GM19043 (cell line): ENCODE results near the gene CDC42SE2.
"Not testable (repeated sequence)": the region's sequence is repeated elsewhere in the genome, so short reads cannot be mapped to it uniquely, and the experiment has no call there.

Experiments
- ATAC-seq: cut with Tn5 transposase; IDR thresholded peaks from one replicate; pipeline ENCODE4 v1.9.1; 2021; ENCODE audit warnings: low read depth; ENCODE audit not compliant: unreplicated experiment

CDC42SE2 gene

GRCh38 chr5:131384616-131385214, 120.9 kb downstream of the CDC42SE2 start:
- no peak for ATAC-seq

DNA sequence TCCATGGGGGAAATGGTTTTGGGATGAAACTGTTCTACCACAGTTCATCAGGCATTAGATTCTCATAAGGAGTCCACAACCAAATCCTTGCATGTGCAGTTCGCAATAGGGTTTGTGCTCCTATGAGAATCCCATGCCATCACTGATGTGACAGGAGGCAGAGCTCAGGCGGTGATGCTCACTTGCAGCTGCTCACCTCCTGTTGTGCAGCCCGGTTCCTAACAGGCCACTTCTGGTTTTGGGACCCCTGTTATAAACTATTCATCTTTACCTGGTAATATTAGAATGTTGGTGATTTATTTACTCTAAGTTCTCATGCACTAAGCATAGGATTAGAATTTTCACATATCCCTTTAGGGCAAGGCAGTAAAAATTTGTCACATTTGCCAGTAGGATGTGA, 122.3 kb downstream of the CDC42SE2 start:
- no peak for ATAC-seq

GRCh38 chr5:131386779-131387178, 122.9 kb downstream of the CDC42SE2 start:
- ATAC-seq, result no peak

DNA sequence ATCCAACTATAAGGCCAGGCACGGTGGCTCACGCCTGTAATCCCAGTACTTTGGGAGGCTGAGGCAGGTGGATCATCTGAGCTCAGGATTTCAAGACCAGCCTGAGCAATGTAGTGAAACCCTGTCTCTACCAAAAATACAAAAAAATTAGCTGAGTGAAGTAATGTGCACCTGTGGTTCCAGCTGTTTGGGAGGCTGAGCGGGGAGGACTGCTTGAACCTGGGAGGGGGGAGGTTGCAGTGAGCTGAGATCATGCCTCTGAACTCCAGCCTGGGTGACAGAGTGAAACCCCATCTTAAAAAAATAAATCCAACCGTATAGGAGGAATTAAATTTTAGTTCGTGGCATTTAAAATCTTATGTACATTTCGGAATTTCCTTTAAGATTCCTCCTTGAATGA, 123.4 kb downstream of the CDC42SE2 start:
- no peak for ATAC-seq

DNA sequence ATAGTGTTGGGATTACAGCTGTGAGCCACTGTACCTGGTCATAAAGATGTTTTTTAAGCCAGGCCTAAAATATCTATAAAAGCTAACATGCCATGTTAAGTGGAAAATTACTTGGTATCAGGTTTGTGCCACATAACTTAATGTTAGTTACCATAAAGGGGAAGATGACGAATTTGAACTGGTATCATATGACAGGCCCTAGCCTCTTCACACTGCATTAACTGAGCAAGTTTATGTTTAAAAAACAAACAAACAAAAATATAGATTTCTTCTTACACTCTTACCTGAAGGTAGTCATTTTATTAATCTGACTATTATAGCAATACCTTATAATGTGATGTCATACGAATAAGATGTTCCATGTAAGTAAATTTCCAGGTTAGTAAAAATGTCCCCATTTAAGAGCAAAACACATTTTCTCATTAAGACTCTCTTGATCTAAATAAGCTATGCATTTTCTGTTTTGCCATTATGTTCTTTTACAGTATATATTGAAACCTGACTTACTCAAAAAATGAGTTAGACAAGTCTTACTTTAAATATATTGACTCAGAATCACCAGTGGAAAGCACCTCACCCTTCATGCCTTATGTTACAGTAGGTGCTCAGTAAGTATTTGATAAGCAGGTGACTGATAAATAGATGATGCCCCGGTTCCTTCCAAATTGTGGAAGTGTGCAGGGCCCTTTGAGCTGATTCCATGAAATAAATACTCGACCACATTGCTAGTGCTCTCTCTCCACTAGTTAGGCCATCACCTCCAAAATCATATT, 125.4 kb downstream of the CDC42SE2 start:
- ATAC-seq, result no peak

DNA sequence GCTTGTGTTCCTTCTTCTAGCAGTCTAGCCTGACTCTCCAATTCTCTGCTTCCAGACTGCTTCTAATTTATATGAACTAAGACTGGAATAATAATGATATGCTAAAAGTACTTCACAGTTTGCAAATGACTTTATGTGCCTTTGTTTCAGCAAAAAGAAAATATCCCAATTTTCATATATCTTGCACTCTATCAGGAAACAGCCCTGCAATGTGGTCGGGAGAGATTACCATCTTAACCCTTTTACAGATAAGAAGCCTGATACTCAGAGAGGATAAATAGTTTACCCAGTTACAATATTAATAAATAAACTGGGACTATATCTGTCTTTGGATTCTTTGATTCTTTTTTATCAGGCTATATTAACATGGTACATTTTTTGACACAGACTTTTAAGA, 126.0 kb downstream of the CDC42SE2 start:
- no peak for ATAC-seq

- no peak for ATAC-seq
Measured at GRCh38 chr5:131392466-131393095, 128.7 kb downstream of the CDC42SE2 start.

GRCh38 chr5:131393498-131393968, 129.7 kb downstream of the CDC42SE2 start:
- ATAC-seq, result no peak

DNA sequence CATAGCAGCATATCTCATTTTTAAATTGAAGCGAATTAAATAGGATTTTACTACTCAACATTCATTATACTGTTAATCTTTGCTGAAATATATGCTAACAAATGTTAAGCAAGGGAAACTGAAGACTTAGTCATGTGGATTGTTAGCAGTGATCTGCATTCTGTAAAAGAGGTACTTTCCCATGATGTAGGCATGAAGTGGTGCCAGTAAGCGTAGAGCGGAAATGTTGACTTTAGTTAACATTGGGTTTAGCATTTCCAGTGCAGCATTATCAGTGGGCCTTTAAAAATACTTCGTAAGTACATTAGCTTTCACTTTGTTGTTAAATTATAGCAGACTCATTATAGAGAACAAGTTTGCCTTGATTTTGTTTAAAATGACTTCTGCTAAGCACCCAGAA, 130.3 kb downstream of the CDC42SE2 start:
- peak; percentile 61 for ATAC-seq

DNA sequence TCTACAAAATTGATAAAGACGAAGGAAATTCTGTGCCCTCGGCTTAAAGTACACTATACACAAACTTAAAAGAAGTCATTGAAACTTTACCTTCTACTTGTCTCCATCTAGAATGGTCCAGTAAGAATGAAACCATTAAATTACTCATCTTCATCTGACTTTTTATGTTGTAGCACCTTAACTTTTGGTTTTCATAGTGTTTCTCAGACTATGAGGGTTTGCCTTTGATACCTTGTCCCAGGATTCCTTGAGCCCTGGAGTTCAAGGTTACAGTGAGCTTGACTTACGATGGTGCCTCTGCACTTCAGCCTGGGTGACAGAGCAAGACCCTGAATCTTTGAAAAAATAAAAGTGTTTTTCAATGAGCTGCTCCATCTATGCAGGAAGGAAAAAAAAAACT, 132.2 kb downstream of the CDC42SE2 start:
- ATAC-seq, result peak; percentile 78

DNA sequence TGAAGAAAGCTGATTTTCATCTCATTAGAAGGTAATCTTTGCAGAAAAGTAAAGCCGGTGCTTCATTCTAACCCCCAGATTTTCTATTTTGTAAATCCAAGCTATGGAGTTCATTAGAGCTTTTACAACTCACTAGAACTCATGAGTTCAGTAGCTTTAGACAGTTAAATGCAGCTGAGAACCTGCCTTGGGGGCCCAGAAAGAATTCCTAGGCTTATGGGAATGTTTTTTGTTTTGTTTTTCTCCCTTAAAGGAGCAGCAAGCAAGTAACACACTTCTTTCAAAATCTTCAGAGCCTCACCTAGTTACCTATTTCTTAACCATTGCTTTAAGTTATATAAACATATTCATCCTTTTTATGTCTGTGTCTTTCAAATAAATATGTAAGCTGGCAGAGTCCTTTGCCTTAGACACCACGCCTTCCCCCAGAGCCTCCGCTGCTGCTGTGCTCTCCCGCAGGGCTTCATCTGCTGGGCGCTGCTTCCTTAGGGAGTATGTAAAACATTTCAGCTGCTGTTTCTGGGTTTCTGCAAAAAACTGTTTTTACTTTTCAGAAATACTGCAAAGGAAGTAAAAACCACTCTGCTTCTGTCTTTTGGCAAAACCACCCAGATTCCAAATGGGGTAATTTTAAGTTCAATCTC, 132.9 kb downstream of the CDC42SE2 start:
- ATAC-seq, result no peak

DNA sequence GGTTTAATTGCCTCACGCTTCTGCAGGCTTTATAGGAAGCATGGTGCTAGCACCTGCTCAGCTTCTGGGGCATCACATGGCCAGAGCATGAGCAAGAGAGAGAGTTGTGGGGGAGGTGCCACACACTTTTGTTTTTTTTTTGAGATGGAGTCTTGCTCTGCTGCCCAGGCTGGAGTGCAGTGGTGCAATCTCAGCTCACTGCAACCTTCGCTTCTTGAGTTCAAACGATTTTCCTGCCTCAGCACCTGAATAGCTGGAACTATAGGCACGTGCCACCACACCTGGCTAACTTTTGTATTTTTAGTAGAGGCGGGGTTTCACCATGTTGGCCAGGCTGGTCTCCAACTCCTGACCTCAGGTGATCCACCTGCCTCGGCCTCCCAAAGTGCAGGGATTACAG, 135.2 kb downstream of the CDC42SE2 start:
- not testable (repeated sequence) for ATAC-seq

GRCh38 chr5:131400585-131400984, 136.7 kb downstream of the CDC42SE2 start:
- no peak for ATAC-seq

DNA sequence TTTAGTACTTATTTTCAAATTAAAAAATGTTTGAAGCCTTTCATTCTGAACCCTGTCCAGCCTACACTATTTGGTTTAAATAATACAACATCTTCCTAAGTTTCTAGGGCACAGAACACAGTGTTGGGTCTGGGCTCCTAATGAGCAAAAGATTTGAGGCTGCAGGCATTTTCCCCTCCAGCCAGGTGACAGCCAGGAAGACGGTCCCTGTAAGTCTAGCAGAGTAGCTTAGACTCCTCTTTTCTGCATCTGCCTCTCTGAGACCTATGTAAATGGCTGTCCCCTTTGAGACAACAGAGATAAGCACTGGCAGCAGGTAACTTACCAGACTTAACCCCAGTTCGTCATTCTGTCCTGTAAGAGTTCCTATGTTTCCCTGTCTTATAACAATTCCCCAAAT, 141.8 kb downstream of the CDC42SE2 start:
- no peak for ATAC-seq

GRCh38 chr5:131406076-131406475, 142.2 kb downstream of the CDC42SE2 start:
- ATAC-seq, result no peak

DNA sequence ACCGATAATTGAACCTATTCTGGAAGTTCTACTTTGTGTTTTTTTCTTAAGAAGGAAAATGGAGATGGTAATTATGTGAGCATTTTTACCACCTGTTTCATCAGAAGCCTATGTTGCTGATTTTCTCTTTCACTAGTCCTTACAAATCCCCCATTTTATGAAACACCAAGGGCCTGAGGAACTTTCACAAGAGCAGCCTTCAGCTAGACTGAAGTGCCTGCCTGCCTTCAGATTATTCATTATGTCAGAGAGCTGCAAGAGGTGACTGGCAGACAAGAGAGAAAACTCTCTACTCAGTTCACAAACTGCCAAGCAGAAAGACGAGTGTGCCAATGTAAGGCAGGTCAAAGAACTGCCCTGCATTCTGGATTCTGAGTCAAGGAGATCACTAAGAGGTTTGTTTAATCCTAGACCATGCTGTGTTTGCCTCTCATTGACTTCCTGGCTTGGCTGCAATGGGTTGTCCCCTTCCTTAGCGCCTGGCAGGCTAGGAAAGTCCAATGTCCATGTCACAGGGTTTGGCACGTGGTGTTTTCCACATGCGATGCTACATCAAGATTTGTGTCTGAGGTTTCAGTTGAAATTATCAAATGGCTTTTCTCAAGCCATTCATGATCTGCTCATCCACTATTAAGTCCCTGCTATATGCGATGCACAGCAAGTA, 143.3 kb downstream of the CDC42SE2 start:
- no peak for ATAC-seq

DNA sequence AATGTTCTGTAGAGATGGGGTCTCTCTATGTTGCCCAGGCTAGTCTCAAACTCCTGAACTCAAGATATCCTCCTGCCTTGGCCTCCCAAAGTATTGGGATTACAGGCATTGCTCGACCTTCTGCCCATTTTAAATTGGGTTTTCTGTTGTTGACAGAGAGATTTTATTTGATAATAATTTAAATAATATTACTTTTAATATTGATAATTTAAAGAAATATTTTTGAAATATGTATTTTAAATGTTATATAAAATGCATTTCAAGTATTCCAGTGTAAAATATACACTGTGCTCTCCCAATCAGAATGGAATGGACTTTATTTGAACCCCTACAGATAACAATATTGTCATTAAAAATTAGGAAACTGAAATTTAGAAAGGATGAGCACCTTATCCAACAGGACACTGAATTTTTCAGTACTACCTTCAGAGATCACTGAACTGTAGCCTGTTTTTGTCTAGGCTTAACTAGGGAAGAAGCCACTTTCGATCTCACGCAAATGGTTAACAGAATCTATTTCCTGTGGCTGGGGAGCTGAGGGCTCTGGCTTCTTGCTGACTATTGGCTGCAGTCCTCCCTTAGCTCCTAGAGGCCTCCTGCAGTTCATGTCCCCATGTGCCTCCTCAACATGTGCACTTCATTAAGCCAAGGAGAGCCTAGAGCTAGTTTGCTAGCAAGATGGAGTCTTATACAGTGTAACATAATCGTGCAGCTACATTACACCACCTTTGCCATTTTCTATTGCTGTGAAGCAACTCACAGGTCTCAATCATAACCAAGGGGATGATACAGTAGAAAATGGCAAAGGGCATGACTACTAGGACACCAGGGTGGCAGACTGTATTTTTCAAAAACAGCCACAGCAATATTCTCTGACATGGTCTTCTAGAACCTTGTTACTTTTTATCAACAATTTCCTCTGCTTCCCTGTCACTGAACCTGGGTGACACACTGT, 150.0 kb downstream of the CDC42SE2 start:
- peak; percentile 87 for ATAC-seq

DNA sequence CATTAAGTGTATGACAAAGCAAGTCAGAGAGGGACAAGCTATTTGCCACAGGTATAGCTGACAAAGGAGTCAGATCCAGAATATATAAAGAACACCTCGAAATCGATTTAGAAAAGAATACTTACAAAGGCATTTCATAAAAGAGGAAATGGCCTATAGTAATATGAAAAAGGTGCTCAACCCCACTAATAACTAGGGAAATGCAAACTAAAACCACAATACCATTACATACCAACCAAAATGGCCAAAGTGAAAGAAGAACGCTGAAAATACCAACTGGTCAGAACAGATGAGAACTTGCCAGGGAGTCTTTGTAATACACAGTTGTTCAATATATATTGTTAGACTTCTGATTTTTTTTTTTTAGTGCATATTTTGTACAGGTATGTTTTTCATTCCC, 152.9 kb downstream of the CDC42SE2 start:
- peak; percentile 55 for ATAC-seq

- no peak for ATAC-seq
Measured at GRCh38 chr5:131417240-131417869, 153.5 kb downstream of the CDC42SE2 start.
